Lung (tissue), 12 donors: ENCODE results near the gene GCDH. TPM values are rescaled to one million over a fixed set of nuclear protein-coding genes. Genes with fewer than 3 reads are reported as not detected.
"Not testable (repeated sequence)": the region's sequence is repeated elsewhere in the genome, so short reads cannot be mapped to it uniquely, and the experiment has no call there.

Source experiments
- ATAC-seq: fragments of 200-7000 bp; cut with Tn5 transposase; one replicate; pipeline ENCODE4 v1.9.1; 2020; ENCODE audit warnings: moderate number of reproducible peaks; ENCODE audit not compliant: insufficient read depth, low FRiP score
- DNase-seq, 3 donors: peaks; one replicate each; pipeline ENCODE4 v3.0.0-alpha.2; 2013 to 2017
- H3K27ac ChIP-seq, 2 donors: one replicate each; pipeline ENCODE4 v1.5.1; 2013; ENCODE audit warnings: mild to moderate bottlenecking in 2 of 2, moderate library complexity in 2 of 2, control low read depth in 1 of 2, inconsistent platforms in 1 of 2, low read depth in 1 of 2, low read length in 1 of 2
- H3K27me3 ChIP-seq, 3 donors: one replicate each; pipeline ENCODE4 v1.5.1; 2013; ENCODE audit warnings: low read length in 2 of 3; ENCODE audit not compliant: control insufficient read depth in 3 of 3, insufficient read depth in 3 of 3
- H3K36me3 ChIP-seq, 4 donors: one replicate each; pipeline ENCODE4 v1.5.1; 2013; ENCODE audit warnings: low read length in 4 of 4, mild to moderate bottlenecking in 1 of 4, moderate library complexity in 1 of 4; ENCODE audit not compliant: control insufficient read depth in 4 of 4, insufficient read depth in 4 of 4
- H3K4me1 ChIP-seq, 5 donors: one replicate each; pipeline ENCODE4 v1.5.1; 2013; ENCODE audit warnings: low read length in 5 of 5, mild to moderate bottlenecking in 2 of 5, moderate library complexity in 1 of 5; ENCODE audit not compliant: control insufficient read depth in 5 of 5, insufficient read depth in 5 of 5
- H3K4me3 ChIP-seq: one replicate; pipeline ENCODE4 v1.5.1; 2013; ENCODE audit warnings: mild to moderate bottlenecking, control low read depth, moderate library complexity
- H3K9ac ChIP-seq, 2 donors: one replicate each; pipeline ENCODE4 v1.5.1; 2013; ENCODE audit warnings: low read length in 2 of 2, control low read depth in 1 of 2; ENCODE audit not compliant: insufficient read depth in 1 of 2
- H3K9me3 ChIP-seq, 4 donors: one replicate each; pipeline ENCODE4 v1.5.1; 2013; ENCODE audit warnings: low read length in 3 of 4, mild to moderate bottlenecking in 1 of 4, moderate library complexity in 1 of 4; ENCODE audit not compliant: control insufficient read depth in 4 of 4, insufficient read depth in 3 of 4
- WGBS, 2 donors: extraction: QIAGEN DNeasy Blood & Tissue Kit; methylation state at CpG; one replicate each; pipeline ENCODE4 v1.1.7; 2013; 5-methylcytosine and 5-hydroxymethylcytosine counted together
- polyA plus RNA-seq, 2 donors: library from polyadenylated mRNA; stranded (reverse); fragments of 200-250 nt; gene quantifications; one replicate each; pipeline ENCODE4 v1.2.1, GENCODE V29; 2013
- total RNA-seq, 2 donors: library from RNA; depleted of rRNA in 1 of 2; stranded (reverse); fragments of >200 nt in 1 of 2; gene quantifications; one replicate each; pipeline ENCODE4 v1.2.1, GENCODE V29; 2014 to 2021
- TF ChIP-seq, protein P1 (sequence below): IDR thresholded peaks from 2 replicates; pipeline ENCODE4 v1.5.1; 2012; ENCODE audit warnings: mild to moderate bottlenecking; ENCODE audit errors: control extremely low read depth, extremely low read depth
- donor health status: control.
- donor health status: control.
- donor health status: Bipolar disorder and iron deficiency.
- donor health status: healthy.
- donor health status: DM: yes; HTN: yes; CAD: no.

GCDH gene
- total and polyA plus RNA-seq, 4 donors, result 15.6 to 33.8 (median 27.7) TPM

DNA sequence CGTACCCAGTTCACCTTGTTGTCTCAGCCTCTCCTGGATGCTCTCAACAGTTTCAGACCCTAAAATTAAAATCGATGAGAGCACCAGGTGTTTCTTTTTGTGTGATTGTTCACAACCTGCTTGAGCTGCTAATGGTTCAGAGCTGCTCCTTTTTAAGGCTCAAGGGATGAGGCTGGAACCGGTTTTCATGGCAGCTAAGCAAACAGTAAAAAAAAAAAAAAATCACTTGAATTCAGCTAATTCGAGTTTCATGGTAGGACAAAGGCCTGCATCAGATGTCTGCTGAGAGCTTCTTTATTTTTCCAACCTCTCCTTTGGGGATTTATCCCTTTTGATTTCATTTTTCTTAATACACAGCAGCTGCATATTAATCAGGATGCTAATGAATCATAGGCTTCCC lies 21.6 kb downstream of the GCDH start:
- peak overlapping the region in 1 of 2 donors; percentile 69 for H3K9ac ChIP-seq
- 49 to 59% methylated on average over 4 of the region's 4 CpGs for WGBS, 2 donors
- no peak for ATAC-seq

GRCh38 chr19:12913011-12913561 lies 22.1 kb downstream of the GCDH start:
- Histone ChIP-seq H3K27me3 (no peaks in the 10 kb centered on the region), H3K36me3 (no peaks in the 10 kb centered on the region), H3K4me1 (peaks cover 0 to 22% (median 13%) of the 10 kb centered on the region in 5 donors), H3K9ac (peak overlapping the region in 1 of 2 donors; percentile 69), H3K4me3 (no peak overlapping the region), H3K9me3 (no peaks in the 10 kb centered on the region), H3K27ac (peak overlapping the region; percentile 45 to 60)
- no peak for ATAC-seq
- TF ChIP-seq, protein P1, sequence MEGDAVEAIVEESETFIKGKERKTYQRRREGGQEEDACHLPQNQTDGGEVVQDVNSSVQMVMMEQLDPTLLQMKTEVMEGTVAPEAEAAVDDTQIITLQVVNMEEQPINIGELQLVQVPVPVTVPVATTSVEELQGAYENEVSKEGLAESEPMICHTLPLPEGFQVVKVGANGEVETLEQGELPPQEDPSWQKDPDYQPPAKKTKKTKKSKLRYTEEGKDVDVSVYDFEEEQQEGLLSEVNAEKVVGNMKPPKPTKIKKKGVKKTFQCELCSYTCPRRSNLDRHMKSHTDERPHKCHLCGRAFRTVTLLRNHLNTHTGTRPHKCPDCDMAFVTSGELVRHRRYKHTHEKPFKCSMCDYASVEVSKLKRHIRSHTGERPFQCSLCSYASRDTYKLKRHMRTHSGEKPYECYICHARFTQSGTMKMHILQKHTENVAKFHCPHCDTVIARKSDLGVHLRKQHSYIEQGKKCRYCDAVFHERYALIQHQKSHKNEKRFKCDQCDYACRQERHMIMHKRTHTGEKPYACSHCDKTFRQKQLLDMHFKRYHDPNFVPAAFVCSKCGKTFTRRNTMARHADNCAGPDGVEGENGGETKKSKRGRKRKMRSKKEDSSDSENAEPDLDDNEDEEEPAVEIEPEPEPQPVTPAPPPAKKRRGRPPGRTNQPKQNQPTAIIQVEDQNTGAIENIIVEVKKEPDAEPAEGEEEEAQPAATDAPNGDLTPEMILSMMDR, result no peak
- peak; percentile 96 to 97 (median 97) for DNase-seq
- 4 to 9% methylated on average over 22 of the region's 22 CpGs for WGBS, 2 donors

More for the DNA sequence above, 21.6 kb downstream of the GCDH start:
- Histone ChIP-seq H3K27me3 (no peaks in the 10 kb centered on the region), H3K4me3 (no peak overlapping the region), H3K27ac (no peak overlapping the region), H3K9me3 (no peaks in the 10 kb centered on the region), H3K36me3 (no peaks in the 10 kb centered on the region), H3K4me1 (peaks cover 0 to 22% (median 13%) of the 10 kb centered on the region in 5 donors)
- DNase-seq, result peak in 2 of 3 donors; percentile 24 to 71
- TF ChIP-seq, protein P1, result no peak

GRCh38 chr19:12913851-12914690 lies 23.1 kb downstream of the GCDH start:
- Histone ChIP-seq H3K4me1 (peaks cover 0 to 22% (median 13%) of the 10 kb centered on the region in 5 donors), H3K4me3 (no peak overlapping the region), H3K27ac (peak overlapping the region in 1 of 2 donors; percentile 50), H3K9me3 (no peaks in the 10 kb centered on the region), H3K9ac (peak overlapping the region in 1 of 2 donors; percentile 57), H3K27me3 (no peaks in the 10 kb centered on the region), H3K36me3 (no peaks in the 10 kb centered on the region)
- TF ChIP-seq, protein P1, result no peak
- ATAC-seq (no peak), DNase-seq (peak; percentile 64 to 82 (median 75))
- 19 to 42% methylated on average over 12 of the region's 12 CpGs for WGBS, 2 donors

GRCh38 chr19:12915860-12916259 lies 24.9 kb downstream of the GCDH start:
- H3K27ac ChIP-seq, H3K9me3 ChIP-seq, ATAC-seq, H3K36me3 ChIP-seq, H3K9ac ChIP-seq, DNase-seq, H3K4me3 ChIP-seq, H3K27me3 ChIP-seq: not testable (repeated sequence)
- H3K4me1 ChIP-seq, result peaks cover 0 to 22% (median 13%) of the 10 kb centered on the region in 5 donors
- WGBS, 2 donors, result 85 to 91% methylated on average over 4 of the region's 4 CpGs
